Mesenteric fat pad (tissue), 1 donor: ENCODE data around the gene PLEKHJ1. TPM values are rescaled to one million over a fixed set of nuclear protein-coding genes. Genes with fewer than 3 reads are reported as not detected.

Experiments
- microRNA-seq: library from miRNA; unstranded; fragments of <30 nt; microRNA quantifications from one replicate; pipeline ENCODE4 v1.2.0, GENCODE V29; 2020; ENCODE audit warnings: borderline number of aligned reads
- total RNA-seq: library from RNA; stranded (reverse); fragmentation: NEBNext Ultra II Directional; extraction: Animal tissue kit (Norgen Biotek cat#: 25700); gene quantifications from one replicate; pipeline ENCODE4 v1.2.1, GENCODE V29; 2021
- donor health status: DM: yes; HTN: yes; CAD: no.

Gene PLEKHJ1
- total RNA-seq, 1 donor from 2014 or later: 46.4 TPM

Small RNAs within 50 kb of the gene (microRNA-seq; reads per million reads assigned to microRNA genes)
- gene MIR1227: 6.5 reads per million
- gene MIR4321: not detected

Other genes with a start within 250 kb of the PLEKHJ1 start
- gene BTBD2, start 220.6 kb downstream of the PLEKHJ1 start, total RNA-seq: 61.4 TPM
- gene MKNK2, start 185.1 kb downstream of the PLEKHJ1 start, total RNA-seq: 240 TPM
- gene MOB3A, start 140.0 kb downstream of the PLEKHJ1 start, total RNA-seq: 79.4 TPM
- gene IZUMO4, start 139.4 kb downstream of the PLEKHJ1 start, total RNA-seq: 2.4 TPM
- gene AP3D1, start 84.8 kb downstream of the PLEKHJ1 start, total RNA-seq: 127 TPM
- 34.0 TPM for gene DOT1L, start 72.4 kb downstream of the PLEKHJ1 start, total RNA-seq
- 46.2 TPM for gene SF3A2, start 495 bp upstream of the PLEKHJ1 start, total RNA-seq
- 0.93 TPM for gene AMH, start 13.0 kb upstream of the PLEKHJ1 start, total RNA-seq
- not detected for gene JSRP1, start 20.1 kb upstream of the PLEKHJ1 start, total RNA-seq
- gene PEAK3, start 45.8 kb upstream of the PLEKHJ1 start, total RNA-seq: 2.6 TPM
- not detected for gene LINGO3, start 71.8 kb upstream of the PLEKHJ1 start, total RNA-seq
- 49.6 TPM for gene LSM7, start 92.3 kb upstream of the PLEKHJ1 start, total RNA-seq
- 37.8 TPM for gene SPPL2B, start 92.4 kb upstream of the PLEKHJ1 start, total RNA-seq
- gene TMPRSS9, start 123.9 kb upstream of the PLEKHJ1 start, total RNA-seq: not detected
- gene TIMM13, start 191.3 kb upstream of the PLEKHJ1 start, total RNA-seq: 80.3 TPM
- gene LMNB2, start 220.6 kb upstream of the PLEKHJ1 start, total RNA-seq: 19.6 TPM
- gene GADD45B, start 239.8 kb upstream of the PLEKHJ1 start, total RNA-seq: 365 TPM